AG10803 (cell line): Measurements from ENCODE around the gene SEL1L3.

Source experiments
- DNase-seq: peaks from one replicate; pipeline ENCODE4 v3.0.0; 2010; ENCODE audit warnings: low read depth
- H3K4me3 ChIP-seq: 2 replicates; pipeline ENCODE4 v1.5.1; 2011; ENCODE audit warnings: mild to moderate bottlenecking, low read length, control low read depth
- CTCF ChIP-seq: conservative IDR thresholded peaks from 2 replicates; pipeline ENCODE4 v1.5.1; 2011; ENCODE audit warnings: mild to moderate bottlenecking, low read length, control low read depth, inconsistent platforms

SEL1L3 gene

DNA sequence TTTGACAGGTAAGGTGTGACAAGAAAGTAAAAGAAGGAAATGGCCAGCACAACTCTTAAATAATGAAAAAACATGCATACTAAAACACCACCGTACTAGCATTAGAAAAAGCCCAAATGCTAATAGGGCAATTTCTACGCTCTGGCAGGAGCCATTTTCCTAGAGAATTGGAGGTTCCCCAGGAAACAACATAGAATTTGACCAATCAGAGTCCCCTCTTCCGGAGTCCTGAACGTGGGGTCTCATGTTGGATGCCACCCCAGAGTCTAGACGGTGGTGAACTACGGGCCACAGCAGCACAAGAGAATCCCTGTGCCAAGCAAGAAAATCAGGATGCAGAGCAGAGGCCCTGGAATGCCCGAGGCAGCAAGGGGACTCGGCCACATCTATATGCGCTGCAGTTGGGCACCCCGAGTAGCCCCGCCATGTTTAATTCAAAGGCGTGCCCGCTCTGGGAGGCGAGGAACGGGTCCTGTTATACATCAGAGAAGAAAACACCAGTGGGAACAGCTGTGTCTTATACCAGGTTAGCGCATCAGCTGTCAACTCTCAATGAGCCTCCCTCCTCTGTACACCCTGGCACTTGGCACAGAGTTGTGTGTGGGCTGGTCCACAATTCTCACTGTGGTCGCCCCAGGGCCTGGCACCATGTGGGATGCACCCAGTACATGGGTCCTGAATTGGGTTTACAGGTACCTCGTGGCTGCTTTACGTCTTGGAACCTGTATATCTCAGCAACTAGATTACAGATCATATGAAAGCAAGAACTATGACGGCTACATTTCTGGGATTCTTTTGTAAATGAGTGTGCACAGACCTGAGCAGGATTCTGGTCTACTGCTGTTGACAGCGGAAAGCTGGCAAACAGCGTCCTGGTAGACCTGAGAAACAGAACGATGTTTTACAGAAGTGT is 52.1 kb downstream of the SEL1L3 start:
- no peak for TF ChIP-seq CTCF
- no peak overlapping the region for H3K4me3 ChIP-seq
- no peak for DNase-seq

DNA sequence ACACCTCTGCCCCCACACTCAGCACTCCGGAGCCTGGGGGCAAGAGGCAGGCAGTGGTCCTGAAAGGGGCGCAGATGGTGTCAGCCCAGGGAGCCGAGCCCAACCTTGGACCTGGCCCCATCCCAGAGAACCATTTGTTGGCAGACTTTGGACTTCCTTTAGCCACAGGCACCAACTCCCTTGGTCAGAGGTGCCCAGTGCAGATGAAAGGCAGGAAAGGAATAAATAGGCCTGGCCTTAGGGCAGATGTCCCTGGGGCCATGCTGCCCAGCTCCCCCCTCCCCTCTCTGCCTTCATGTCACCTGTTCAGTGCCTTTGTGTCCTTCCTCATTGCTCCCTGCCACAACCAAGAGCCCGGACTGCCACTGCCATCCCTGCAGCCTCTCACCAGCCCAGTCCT is 52.8 kb downstream of the SEL1L3 start:
- no peak for TF ChIP-seq CTCF
- no peak for DNase-seq
- no peak overlapping the region for H3K4me3 ChIP-seq

- no peak for DNase-seq
- no peak for TF ChIP-seq CTCF
- H3K4me3 ChIP-seq = no peak overlapping the region
Measured at GRCh38 chr4:25807102-25807728, 55.6 kb downstream of the SEL1L3 start.

GRCh38 chr4:25805255-25805860 is 57.4 kb downstream of the SEL1L3 start:
- H3K4me3 ChIP-seq = no peak overlapping the region
- no peak for DNase-seq
- no peak for TF ChIP-seq CTCF

GRCh38 chr4:25803720-25804225 is 59.0 kb downstream of the SEL1L3 start:
- no peak for TF ChIP-seq CTCF
- no peak overlapping the region for H3K4me3 ChIP-seq
- no peak for DNase-seq

GRCh38 chr4:25801594-25801993 is 61.2 kb downstream of the SEL1L3 start:
- no peak overlapping the region for H3K4me3 ChIP-seq
- DNase-seq = no peak
- TF ChIP-seq CTCF = no peak

DNA sequence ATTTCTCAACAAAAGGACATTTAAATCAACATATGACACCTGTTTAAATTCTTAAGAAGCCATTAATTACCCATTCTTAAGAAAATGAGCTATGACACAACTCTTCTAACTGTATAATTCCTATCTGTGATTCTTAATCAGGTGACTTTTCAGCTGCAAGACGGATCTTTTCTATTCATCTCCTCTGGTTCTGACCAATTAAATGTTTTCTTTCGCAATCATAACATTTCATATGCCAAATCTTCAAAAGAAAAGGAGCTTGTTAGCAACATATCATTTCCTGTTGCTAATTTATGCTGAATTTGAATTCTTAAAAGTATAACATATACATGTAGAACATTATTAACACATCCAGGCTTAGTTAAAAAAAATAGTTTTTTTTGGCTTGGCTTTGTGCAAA is 62.5 kb downstream of the SEL1L3 start:
- DNase-seq = no peak
- TF ChIP-seq CTCF = no peak
- H3K4me3 ChIP-seq = no peak overlapping the region
